Fibroblast of lung (primary cell): ENCODE measurements around the gene SELENOO.

Experiments used
- CTCF ChIP-seq, 2 donors: IDR thresholded peaks in 1 of 2; conservative IDR thresholded peaks in 1 of 2; 1 replicate in 1 of 2; 2 replicates in 1 of 2; pipeline ENCODE4 v1.5.1; 2011 to 2012; ENCODE audit warnings: low read length in 2 of 2, control low read depth in 1 of 2, inconsistent platforms in 1 of 2, low read depth in 1 of 2, mild to moderate bottlenecking in 1 of 2
- EZH2 ChIP-seq: IDR thresholded peaks from 2 replicates; pipeline ENCODE4 v1.5.1; 2012; ENCODE audit warnings: low read length, control low read depth, mild to moderate bottlenecking; ENCODE audit errors: missing control alignments

- no peak for TF ChIP-seq CTCF (conservative IDR thresholded peaks at IDR 0.05 in 1 of 2, IDR thresholded peaks at IDR 0.05 in 1 of 2; ENCODE audit: low read depth in 1 of 2, low read length in 2 of 2)
- no peak for TF ChIP-seq EZH2
Measured at GRCh38 chr22:50218996-50219727, 18.4 kb downstream of the SELENOO start.
